HepG2 (cell line): ENCODE measurements around the gene SLC2A8. TPM values are rescaled to one million over a fixed set of nuclear protein-coding genes. Genes with fewer than 3 reads are reported as not detected.

Experiments used
- ATAC-seq: fragments of 200-7000 bp; cut with Tn5 transposase; 3 replicates; pipeline ENCODE4 v1.9.1; 2020; ENCODE audit warnings: mild to moderate bottlenecking, moderate library complexity
- BruUV-seq: library from RNA; stranded (reverse); fragments of 400-500 nt; replicated peaks from 2 replicates; lab custom pipeline; 2021; lab: Mats Ljungman, UMichigan
- CTCF ChIA-PET: fragments of 300-600 bp; formaldehyde crosslinking; extraction: SDS; loops from one replicate; lab custom pipeline; 2021; ENCODE audit warnings: low total read pairs, inconsistent platforms, low intra/inter-chr PET ratio; lab: Yijun Ruan, JAX
- POLR2A ChIA-PET: fragments of 350-600 bp; sonication (Branson Sonifier 250); formaldehyde crosslinking; loops from one replicate; lab custom pipeline; 2020; ENCODE audit warnings: antibody characterized with exemption, inconsistent platforms; lab: Yijun Ruan, JAX
- DNase-seq: peaks from one replicate; pipeline ENCODE4 v3.0.0-alpha.2; 2015; ENCODE audit warnings: low spot score
- FAIRE-seq: peaks from 3 replicates; lab custom pipeline; 2011; peaks lifted over from hg19 to GRCh38; lab: Jason Lieb, UNC
- H2AFZ ChIP-seq: one replicate; pipeline ENCODE4 v1.6.1; 2011; ENCODE audit warnings: low read length, inconsistent platforms
- H3K27ac ChIP-seq: fragments of 300-600 bp; 3 replicates; pipeline ENCODE4 v1.8.0; 2011; ENCODE audit warnings: mixed run types, mild to moderate bottlenecking, mixed read lengths, low read length, inconsistent platforms; ENCODE audit not compliant: insufficient read depth; ENCODE audit errors: extremely low read length
- H3K27me3 ChIP-seq, 2 experiments: fragments of 200-600 bp in 1 of 2; 2 replicates in 1 of 2; 3 replicates in 1 of 2; pipeline versions ENCODE4 v1.6.0 to v1.8.0; 2011; ENCODE audit warnings: low read length in 2 of 2, mild to moderate bottlenecking in 2 of 2, moderate library complexity in 2 of 2, inconsistent platforms in 1 of 2; ENCODE audit not compliant: insufficient read depth in 2 of 2, control insufficient read depth in 1 of 2
- H3K36me3 ChIP-seq, 2 experiments: fragments of 200-600 bp in 1 of 2; replicated peaks in 1 of 2; 2 replicates in 1 of 2; 3 replicates in 1 of 2; pipeline versions ENCODE4 v1.5.1 to v1.8.0; 2011; ENCODE audit warnings: low read length in 2 of 2, inconsistent platforms in 1 of 2; ENCODE audit not compliant: insufficient read depth in 2 of 2, control insufficient read depth in 1 of 2
- H3K4me1 ChIP-seq: 2 replicates; pipeline ENCODE4 v1.5.1; 2012; ENCODE audit warnings: low read length, inconsistent platforms; ENCODE audit not compliant: insufficient read depth
- H3K4me2 ChIP-seq: 2 replicates; pipeline ENCODE4 v1.6.0; 2011; ENCODE audit warnings: low read depth, low read length, inconsistent platforms
- H3K4me3 ChIP-seq, 3 experiments: fragments of 200-600 bp in 1 of 3; sonication (generic), shearing (Covaris generic) in 1 of 3; replicated peaks in 1 of 3; 2 replicates each; pipeline ENCODE4 v1.5.1; 2011 to 2016; ENCODE audit warnings: low read length in 3 of 3, inconsistent platforms in 2 of 3, low read depth in 2 of 3, mild to moderate bottlenecking in 2 of 3, control low read depth in 1 of 3, mixed read lengths in 1 of 3; ENCODE audit not compliant: insufficient read depth in 1 of 3
- H3K79me2 ChIP-seq: one replicate; pipeline ENCODE4 v1.6.1; 2011; ENCODE audit warnings: low read length, inconsistent platforms; ENCODE audit not compliant: insufficient read depth
- H3K9ac ChIP-seq: 2 replicates; pipeline ENCODE4 v1.6.0; 2011; ENCODE audit warnings: mild to moderate bottlenecking, low read depth, low read length, inconsistent platforms; ENCODE audit not compliant: insufficient read depth
- H3K9me3 ChIP-seq: 2 replicates; pipeline ENCODE4 v1.5.1; 2012; ENCODE audit warnings: mild to moderate bottlenecking, low read length
- H4K20me1 ChIP-seq: 2 replicates; pipeline ENCODE4 v1.6.0; 2011; ENCODE audit warnings: inconsistent platforms, mild to moderate bottlenecking, low read length, moderate library complexity; ENCODE audit not compliant: insufficient read depth
- ETV5 ChIP-seq: IDR thresholded peaks from 2 replicates; pipeline ENCODE4 v1.6.1; 2018; ENCODE audit warnings: missing biosample characterization, missing genetic modification reagents, inconsistent platforms, borderline replicate concordance
- FOXM1 ChIP-seq: sonication (generic); formaldehyde crosslinking; IDR thresholded peaks from 2 replicates; pipeline ENCODE4 v1.5.0; 2020; ENCODE audit warnings: missing genetic modification reagents
- KDM5A ChIP-seq: fragments of 200-600 bp; sonication (generic); IDR thresholded peaks from 2 replicates; pipeline ENCODE4 v1.7.0; 2018; ENCODE audit warnings: antibody characterized with exemption, mild to moderate bottlenecking, low read length, borderline replicate concordance
- MIXL1 ChIP-seq: IDR thresholded peaks from 2 replicates; pipeline ENCODE4 v1.6.1; 2016
- NR2F6 ChIP-seq, 2 experiments: IDR thresholded peaks; 2 replicates each; pipeline ENCODE4 v1.6.1; 2016; ENCODE audit warnings: antibody characterized with exemption in 1 of 2, mild to moderate bottlenecking in 1 of 2
- SMARCC2 ChIP-seq: fragments of 450-650 bp; IDR thresholded peaks from 2 replicates; pipeline ENCODE4 v1.6.1; 2017; ENCODE audit warnings: antibody characterized with exemption, mild to moderate bottlenecking
- TFDP2 ChIP-seq: sonication (generic); formaldehyde crosslinking; IDR thresholded peaks from 2 replicates; pipeline ENCODE4 v1.4.0; 2020; ENCODE audit warnings: missing genetic modification reagents
- TP53 ChIP-seq: sonication (generic); formaldehyde crosslinking; conservative IDR thresholded peaks from 2 replicates; pipeline ENCODE4 v1.4.0; 2020; ENCODE audit warnings: missing genetic modification reagents
- ZNF335 ChIP-seq: sonication (generic); formaldehyde crosslinking; IDR thresholded peaks from 2 replicates; pipeline ENCODE4 v1.4.0; 2020; ENCODE audit warnings: missing genetic modification reagents
- ZNF510 ChIP-seq: sonication (generic); formaldehyde crosslinking; IDR thresholded peaks from 2 replicates; pipeline ENCODE4 v1.4.0; 2020; ENCODE audit warnings: low read depth, mild to moderate bottlenecking, missing genetic modification reagents
- WGBS: methylation state at CpG from one replicate; pipeline ENCODE4 v1.1.6; 2017; ENCODE audit warnings: low lambda C conversion rate; 5-methylcytosine and 5-hydroxymethylcytosine counted together
- in situ Hi-C: cut with HindIII; loops from 2 replicates; pipeline ENCODE4 v1.10.0; 2017; ENCODE audit warnings: low pct_unique_long_range_greater_than_20kb; ENCODE audit not compliant: extremely low pct_ligation_motif_present
- intact Hi-C: fragments of 100-400 bp; cut with micrococcal nuclease; formaldehyde crosslinking; loops from one replicate; pipeline ENCODE4 v1.10.0; 2022; ENCODE audit not compliant: unreplicated experiment
- polyA plus RNA-seq, 8 experiments: library from polyadenylated mRNA; depleted of rRNA in 3 of 8; stranded (reverse) in 7 of 8; unstranded in 1 of 8; fragments of >200 nt; fragmentation: Illumina TruSeq in 4 of 8; extraction: Trizol in 4 of 8; gene quantifications; 2 replicates each; pipeline versions ENCODE4 v1.2.1 to v1.2.3, GENCODE V29; 2011 to 2016; ENCODE audit warnings: low read depth in 4 of 8, missing spikeins in 1 of 8, mixed read lengths in 1 of 8; ENCODE audit not compliant: insufficient read depth in 1 of 8
- total RNA-seq, 5 experiments: library from RNA; depleted of rRNA; stranded (reverse); fragments of >200 nt; fragmentation: Illumina TruSeq; extraction: Trizol; gene quantifications; 2 replicates each; pipeline ENCODE4 v1.2.3, GENCODE V29; 2016; ENCODE audit warnings: low read depth in 1 of 5

The SLC2A8 gene
- total and polyA plus RNA-seq, 2 of the 13 experiments (the other 11 are each of a cell fraction or from before 2014, with no cell fraction given), result 22.6 to 48.6 TPM

DNA sequence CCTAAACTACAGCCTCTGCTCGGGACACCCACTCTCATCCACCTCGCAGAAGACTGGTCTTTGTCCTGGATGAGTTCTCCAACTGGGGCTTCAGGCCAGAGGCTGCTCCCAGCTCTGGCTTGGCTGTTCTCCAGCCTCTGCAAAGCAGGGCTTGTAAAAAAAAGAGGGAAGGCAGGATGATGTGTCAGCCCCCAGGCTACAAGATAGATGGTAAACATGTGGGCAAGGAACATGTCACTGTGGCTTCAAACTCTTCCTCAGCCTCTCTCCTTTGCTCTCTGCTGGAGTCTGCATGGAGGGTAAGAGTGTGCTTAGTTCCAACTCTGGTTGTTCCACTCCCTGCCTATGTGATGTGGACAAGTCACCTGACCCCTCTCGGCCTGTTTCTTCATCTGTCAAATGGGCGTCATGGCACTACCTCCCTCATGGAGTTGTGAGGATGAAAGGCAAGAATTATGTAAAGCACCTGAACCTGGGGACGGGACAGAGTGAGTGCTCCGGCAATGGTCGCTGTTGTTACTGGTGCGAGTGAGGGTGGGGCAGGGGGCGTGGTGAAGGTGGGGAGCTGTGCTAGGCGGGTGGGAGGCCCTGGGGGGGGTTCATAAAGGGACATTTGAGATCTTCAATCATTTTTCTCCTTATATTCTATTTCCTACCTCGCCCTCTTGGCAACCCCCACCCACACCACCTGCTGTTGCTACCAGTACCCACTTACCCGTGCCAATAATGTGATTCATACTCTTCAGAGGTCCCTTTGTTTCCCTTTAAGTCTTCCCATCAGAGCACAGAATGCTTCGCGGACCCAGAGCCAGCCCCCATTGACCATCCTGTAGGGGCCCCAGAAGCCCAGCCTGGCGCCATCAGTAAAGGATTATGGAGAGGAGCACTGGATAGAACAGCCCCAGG is 20.4 kb downstream of the SLC2A8 start:
- H3K36me3 ChIP-seq, result no peaks in the 10 kb centered on the region
- H3K4me1 ChIP-seq, result peaks cover 23% of the 10 kb centered on the region
- DNase-seq, result no peak
- WGBS, result 91% methylated on average over 15 of the region's 15 CpGs
- CTCF ChIA-PET, result interaction anchor here (1.5 kb wide), 1 partner anchor 213 kb away, joined by 4 read pairs; no protein-coding TSS in a partner anchor
- in situ Hi-C loops, result no loop called here
- H4K20me1 ChIP-seq, result no peaks in the 10 kb centered on the region
- no peak overlapping the region for H3K4me2 ChIP-seq
- H3K9ac ChIP-seq, result no peak overlapping the region
- H3K79me2 ChIP-seq, result peaks cover 4% of the 10 kb centered on the region
- TF ChIP-seq FOXM1 (CRISPR knock-in tag), result no peak
- TF ChIP-seq SMARCC2, result no peak
- no peak for TF ChIP-seq NR2F6 (IDR thresholded peaks at IDR 0.05)
- no peak for TF ChIP-seq NR2F6 (CRISPR knock-in tag; IDR thresholded peaks at IDR 0.05)
- TF ChIP-seq ETV5, result no peak
- TF ChIP-seq ZNF335 (CRISPR knock-in tag), result no peak
- TF ChIP-seq ZNF510 (CRISPR knock-in tag), result no peak
- no peak for TF ChIP-seq TP53 (CRISPR knock-in tag)
- TF ChIP-seq KDM5A, result no peak
- TF ChIP-seq MIXL1 (CRISPR knock-in tag), result no peak
- TF ChIP-seq TFDP2 (CRISPR knock-in tag), result no peak
- TF ChIP-seq, all 625 proteins: peak for 0
- FAIRE-seq (no peak), ATAC-seq (peak; percentile 6; the same call in 1 of the 3 replicates)
- intact Hi-C loops, result loop anchor here (1.0 kb wide), 1 partner anchor 56 kb away; no protein-coding TSS in a partner anchor
- POLR2A ChIA-PET, result interaction anchor here (0.9 kb wide), 1 partner anchor 34 kb away, joined by 4 read pairs; the partner anchor contains the start of genes LRSAM1 and RPL12
- Histone ChIP-seq H3K4me3 (no peak overlapping the region), H3K27ac (no peak overlapping the region), H3K27me3 (no peaks in the 10 kb centered on the region), H2AFZ (no peak overlapping the region), H3K9me3 (no peaks in the 10 kb centered on the region)
- BruUV-seq, result no TSS peak
